HT-29 (cell line): ENCODE results near the gene NR3C2. TPM values are rescaled to one million over a fixed set of nuclear protein-coding genes. Genes with fewer than 3 reads are reported as not detected.

Experiments
- DNase-seq: peaks from one replicate; pipeline ENCODE4 v3.0.0-alpha.2; 2015; ENCODE audit warnings: low spot score
- total RNA-seq: library from RNA; depleted of rRNA; stranded (reverse); fragments of >200 nt; shearing (Covaris generic); gene quantifications from 2 replicates; pipeline ENCODE4 v1.2.3, GENCODE V29; 2014

NR3C2 gene
- total RNA-seq, 1 experiment from 2014 or later, result 2.5 TPM

GRCh38 chr4:148435654-148436406 is 6.4 kb downstream of the NR3C2 start:
- no peak for DNase-seq

GRCh38 chr4:148434075-148434773 is 8.0 kb downstream of the NR3C2 start:
- DNase-seq, result peak; percentile 26

GRCh38 chr4:148431401-148431800 is 10.8 kb downstream of the NR3C2 start:
- DNase-seq, result peak; percentile 63

- DNase-seq, result peak; percentile 22
Measured at GRCh38 chr4:148430854-148431253, 11.4 kb downstream of the NR3C2 start.

GRCh38 chr4:148429206-148429605 is 13.0 kb downstream of the NR3C2 start:
- DNase-seq, result no peak

- DNase-seq, result no peak
Measured at GRCh38 chr4:148426643-148427042, 15.6 kb downstream of the NR3C2 start.

GRCh38 chr4:148425327-148426110 is 16.7 kb downstream of the NR3C2 start:
- DNase-seq, result no peak

- DNase-seq, result no peak
Measured at GRCh38 chr4:148420397-148420796, 21.8 kb downstream of the NR3C2 start.

- DNase-seq, result peak; percentile 39
Measured at GRCh38 chr4:148415500-148415899, 26.7 kb downstream of the NR3C2 start.

GRCh38 chr4:148412460-148412994 is 29.7 kb downstream of the NR3C2 start:
- no peak for DNase-seq

- DNase-seq, result no peak
Measured at GRCh38 chr4:148405161-148405893, 36.9 kb downstream of the NR3C2 start.

GRCh38 chr4:148398988-148399387 is 43.2 kb downstream of the NR3C2 start:
- no peak for DNase-seq

GRCh38 chr4:148397771-148398170 is 44.4 kb downstream of the NR3C2 start:
- DNase-seq, result no peak

- no peak for DNase-seq
Measured at GRCh38 chr4:148396986-148397673, 45.1 kb downstream of the NR3C2 start.

GRCh38 chr4:148395771-148396170 is 46.4 kb downstream of the NR3C2 start:
- no peak for DNase-seq

GRCh38 chr4:148391056-148391455 is 51.2 kb downstream of the NR3C2 start:
- no peak for DNase-seq

- DNase-seq, result no peak
Measured at GRCh38 chr4:148390311-148390710, 51.9 kb downstream of the NR3C2 start.

GRCh38 chr4:148380291-148380690 is 61.9 kb downstream of the NR3C2 start:
- no peak for DNase-seq

- DNase-seq, result peak; percentile 76
Measured at GRCh38 chr4:148376151-148376550, 66.1 kb downstream of the NR3C2 start.

- DNase-seq, result no peak
Measured at GRCh38 chr4:148375584-148375983, 66.6 kb downstream of the NR3C2 start.

GRCh38 chr4:148373093-148373492 is 69.1 kb downstream of the NR3C2 start:
- no peak for DNase-seq
